C4-2B (cell line): ENCODE measurements around the gene HBP1.

ENCODE experiments used
- H3K27ac ChIP-seq: fragments of 450-650 bp; 2 replicates; pipeline ENCODE4 v1.5.1; 2017
- CTCF ChIP-seq: fragments of 450-650 bp; conservative IDR thresholded peaks from 2 replicates; pipeline ENCODE4 v1.5.1; 2017; ENCODE audit warnings: mild to moderate bottlenecking
- ZFX ChIP-seq: fragments of 450-650 bp; IDR thresholded peaks from 2 replicates; pipeline ENCODE4 v1.6.1; 2017

The HBP1 gene

GRCh38 chr7:107190090-107190489, 21.3 kb downstream of the HBP1 start:
- TF ChIP-seq ZFX (no peak), CTCF (no peak)

GRCh38 chr7:107194052-107194451, 25.2 kb downstream of the HBP1 start:
- H3K27ac ChIP-seq: no peak overlapping the region
- TF ChIP-seq CTCF: peak; percentile 50
- TF ChIP-seq ZFX: no peak

More at GRCh38 chr7:107190090-107190489, 21.3 kb downstream of the HBP1 start:
- H3K27ac ChIP-seq: no peak overlapping the region

- H3K27ac ChIP-seq: peak overlapping the region; percentile 17
- TF ChIP-seq ZFX: no peak
- TF ChIP-seq CTCF: no peak
Observed at GRCh38 chr7:107196834-107197610, 28.2 kb downstream of the HBP1 start.

GRCh38 chr7:107201795-107202450, 33.1 kb downstream of the HBP1 start:
- no peak overlapping the region for H3K27ac ChIP-seq
- peak; percentile 92 for TF ChIP-seq CTCF
- no peak for TF ChIP-seq ZFX

GRCh38 chr7:107203607-107204006, 34.8 kb downstream of the HBP1 start:
- no peak for TF ChIP-seq CTCF
- TF ChIP-seq ZFX: no peak
- H3K27ac ChIP-seq: no peak overlapping the region

GRCh38 chr7:107206136-107206535, 37.3 kb downstream of the HBP1 start:
- H3K27ac ChIP-seq: no peak overlapping the region
- no peak for TF ChIP-seq ZFX

GRCh38 chr7:107206706-107207105, 37.9 kb downstream of the HBP1 start:
- H3K27ac ChIP-seq: no peak overlapping the region
- no peak for TF ChIP-seq CTCF
- TF ChIP-seq ZFX: no peak

- H3K27ac ChIP-seq: no peak overlapping the region
- TF ChIP-seq CTCF (no peak), ZFX (no peak)
Observed at GRCh38 chr7:107207459-107207858, 38.7 kb downstream of the HBP1 start.
